ENCODE results near the gene PRKCQ.
A peak's percentile ranks its signal among the peaks of the same experiment; 100 is the strongest.

The PRKCQ gene

GRCh38 chr10:6583447-6583846, 3.4 kb upstream of the PRKCQ start:
- TF ChIP-seq CTCF (IDR thresholded peaks at IDR 0.05), result no peak

DNA sequence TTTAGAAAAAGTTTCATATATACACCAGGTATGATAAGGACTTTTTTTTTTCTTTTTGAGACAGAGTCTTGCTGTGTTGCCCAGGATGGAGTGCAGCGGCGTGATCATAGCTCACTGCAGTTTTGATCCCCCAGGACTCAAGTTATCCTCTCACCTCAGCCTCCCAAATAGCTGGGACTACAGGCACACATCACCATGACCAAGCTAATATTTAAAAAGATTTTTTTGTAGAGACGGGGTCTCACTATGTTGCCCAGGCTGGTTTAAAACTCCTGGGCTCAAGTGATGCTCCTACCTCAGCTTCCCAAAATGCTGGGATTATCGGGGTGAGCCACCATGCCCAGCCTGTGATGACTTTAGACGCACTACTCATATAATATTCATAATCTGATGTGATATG, 2.2 kb upstream of the PRKCQ start:
- TF ChIP-seq CTCF (IDR thresholded peaks at IDR 0.05), result no peak

GRCh38 chr10:6581778-6582228, 1.7 kb upstream of the PRKCQ start:
- TF ChIP-seq CTCF (IDR thresholded peaks at IDR 0.05), result no peak

DNA sequence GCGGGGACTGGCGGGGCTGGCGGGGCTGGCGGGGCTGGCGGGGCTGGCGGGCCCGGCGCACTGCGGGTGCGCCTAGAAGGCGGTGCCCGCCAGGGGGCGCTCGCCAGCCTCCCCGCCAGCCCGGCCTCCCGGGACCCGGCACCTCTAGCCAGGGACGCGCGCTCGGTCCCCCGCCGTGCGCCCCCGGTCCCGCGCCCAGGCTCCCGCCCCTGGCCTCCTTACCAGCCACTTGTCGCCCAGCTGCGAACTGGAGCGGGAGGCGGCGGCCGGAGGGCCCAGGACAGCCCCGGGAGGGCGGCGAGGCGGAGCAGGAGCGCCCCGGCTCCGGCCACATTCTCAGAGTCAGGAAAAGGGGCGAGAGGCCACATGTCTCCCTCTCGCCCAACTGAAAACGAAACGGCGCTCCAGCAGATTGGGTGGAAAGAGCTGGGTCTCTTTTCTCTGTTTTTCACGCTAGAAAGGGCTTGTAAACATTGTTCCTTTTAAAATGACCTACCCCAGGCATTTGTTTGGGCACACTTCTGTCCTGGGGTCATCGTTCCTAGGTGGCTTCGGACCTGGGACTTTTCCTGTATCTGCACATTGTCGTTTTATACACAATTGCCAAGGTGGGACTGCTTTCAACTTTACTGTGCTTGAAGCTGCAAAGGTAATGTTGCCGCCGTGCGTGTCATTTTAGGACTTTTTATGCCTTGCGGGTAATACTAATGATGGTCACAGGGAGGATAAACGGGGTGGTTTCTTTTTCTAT, 378 bp upstream of the PRKCQ start:
- TF ChIP-seq CTCF (IDR thresholded peaks at IDR 0.05), result peak; percentile 69

- no peak for TF ChIP-seq CTCF (IDR thresholded peaks at IDR 0.05)
Observed at GRCh38 chr10:6579183-6579903, 733 bp downstream of the PRKCQ start.

- no peak for TF ChIP-seq CTCF (IDR thresholded peaks at IDR 0.05)
Observed at GRCh38 chr10:6578795-6579182, 1.3 kb downstream of the PRKCQ start.

- no peak for TF ChIP-seq CTCF (IDR thresholded peaks at IDR 0.05)
Observed at GRCh38 chr10:6578251-6578771, 1.8 kb downstream of the PRKCQ start.
